GM08714 (cell line): ENCODE measurements around the gene FAM13A.
"Not testable (repeated sequence)": the region's sequence is repeated elsewhere in the genome, so short reads cannot be mapped to it uniquely, and the experiment has no call there.

Experiments used
- H3K4me3 ChIP-seq: fragments of 200-500 bp; sonication (Bioruptor generic); 2 replicates; pipeline ENCODE4 v1.5.1; 2014; ENCODE audit warnings: mild to moderate bottlenecking, low read length, inconsistent platforms
- ZNF274 ChIP-seq: IDR thresholded peaks from 2 replicates; pipeline ENCODE4 v1.6.1; 2012; ENCODE audit warnings: mild to moderate bottlenecking, low read depth, low read length

Gene FAM13A

DNA sequence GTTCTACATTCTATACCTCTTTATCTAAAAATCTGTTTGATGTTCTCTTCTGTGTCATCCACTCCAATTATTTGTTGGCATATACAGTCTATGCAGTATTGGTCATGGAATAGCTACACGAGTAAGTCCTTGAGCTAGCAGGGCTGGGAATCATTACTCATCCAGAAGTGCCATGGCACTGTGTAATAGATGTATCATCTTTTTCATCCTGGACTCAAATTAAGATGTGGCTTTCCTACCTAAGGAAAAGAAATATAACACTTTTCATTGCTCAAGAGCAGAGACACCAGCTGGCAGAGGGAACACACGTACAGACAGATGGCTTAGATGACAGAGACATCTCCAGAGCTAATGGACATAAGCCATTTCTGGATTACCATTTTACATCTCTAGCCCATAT is 159.8 kb downstream of the FAM13A start:
- TF ChIP-seq ZNF274 = no peak
- H3K4me3 ChIP-seq = no peak overlapping the region

GRCh38 chr4:88893961-88894360 is 163.0 kb downstream of the FAM13A start:
- TF ChIP-seq ZNF274 = no peak
- no peak overlapping the region for H3K4me3 ChIP-seq

DNA sequence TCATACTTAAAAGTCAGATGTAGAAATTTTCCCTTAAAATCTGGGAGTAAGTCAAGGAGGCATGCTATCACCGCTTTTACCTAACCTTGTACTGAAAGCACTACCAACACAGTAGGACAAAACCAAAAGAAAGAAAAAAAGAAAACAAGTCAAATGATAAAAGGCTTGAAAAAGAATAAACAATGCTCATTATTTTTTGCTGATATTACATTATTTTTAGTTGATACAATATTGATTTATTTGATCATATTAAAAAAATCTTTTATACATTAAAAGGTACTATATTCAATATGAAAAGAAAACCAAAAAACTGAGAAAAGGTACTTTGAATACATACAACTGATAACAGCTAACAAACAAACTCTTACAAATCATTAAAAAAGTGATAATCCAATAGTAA is 164.3 kb downstream of the FAM13A start:
- H3K4me3 ChIP-seq = no peak overlapping the region
- TF ChIP-seq ZNF274 = no peak

DNA sequence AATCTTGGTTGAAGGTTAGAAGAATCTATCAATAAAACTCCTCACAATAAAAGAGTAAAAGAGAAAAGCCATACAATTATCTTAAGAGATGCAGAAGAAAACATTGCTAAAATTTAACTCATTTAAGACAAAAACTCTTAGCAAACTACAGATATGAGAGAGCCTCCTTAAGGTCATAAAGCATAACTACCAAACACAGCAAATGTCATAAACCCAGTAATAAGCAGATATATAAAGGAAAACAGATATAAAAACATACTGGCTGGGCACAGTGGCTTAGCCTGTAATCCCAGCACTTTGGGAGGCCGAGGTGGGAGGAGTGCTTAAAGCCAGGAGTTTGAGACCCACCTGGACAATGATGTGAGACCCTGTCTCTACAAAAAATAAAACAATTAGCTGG is 165.3 kb downstream of the FAM13A start:
- no peak overlapping the region for H3K4me3 ChIP-seq

DNA sequence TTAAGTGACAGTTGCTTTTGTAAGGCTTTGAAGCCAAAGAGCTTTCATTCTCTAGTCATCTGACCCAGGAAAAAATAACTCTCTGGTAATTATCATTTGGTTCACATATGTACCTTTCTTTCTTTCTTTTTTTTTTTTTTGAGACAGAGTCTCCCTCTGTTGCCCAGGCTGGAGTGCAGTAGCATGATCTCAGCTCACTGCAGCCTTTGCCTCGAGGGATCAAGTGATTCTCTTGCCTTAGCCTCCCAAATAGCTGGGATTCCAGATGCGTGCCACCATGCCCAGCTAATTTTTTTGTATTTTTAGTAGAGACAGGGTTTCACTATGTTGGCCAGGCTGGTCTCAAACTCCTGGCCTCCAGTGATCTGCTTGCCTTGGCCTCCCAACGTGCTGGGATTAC is 169.6 kb downstream of the FAM13A start:
- H3K4me3 ChIP-seq = not testable (repeated sequence)

More for the DNA sequence above, 165.3 kb downstream of the FAM13A start:
- no peak for TF ChIP-seq ZNF274

DNA sequence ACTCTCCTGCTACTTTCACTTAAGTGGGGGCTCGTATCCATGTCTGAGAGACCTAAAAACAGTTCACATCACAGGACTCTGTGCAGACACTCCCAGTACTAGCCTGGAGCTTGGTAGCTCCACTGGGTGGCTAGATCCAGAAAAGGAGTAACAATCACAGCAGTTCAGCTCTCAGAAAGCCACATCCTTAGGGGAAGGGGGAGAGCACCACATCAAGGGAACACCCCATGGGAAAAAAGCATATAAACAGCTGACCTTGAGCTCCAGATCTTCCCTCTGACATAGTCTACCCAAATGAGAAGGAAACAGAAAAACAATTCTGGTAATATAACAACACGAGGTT is 175.8 kb downstream of the FAM13A start:
- no peak for TF ChIP-seq ZNF274

GRCh38 chr4:88880501-88881226 is 176.3 kb downstream of the FAM13A start:
- H3K4me3 ChIP-seq = no peak overlapping the region

More for the DNA sequence above, 175.8 kb downstream of the FAM13A start:
- H3K4me3 ChIP-seq = no peak overlapping the region

DNA sequence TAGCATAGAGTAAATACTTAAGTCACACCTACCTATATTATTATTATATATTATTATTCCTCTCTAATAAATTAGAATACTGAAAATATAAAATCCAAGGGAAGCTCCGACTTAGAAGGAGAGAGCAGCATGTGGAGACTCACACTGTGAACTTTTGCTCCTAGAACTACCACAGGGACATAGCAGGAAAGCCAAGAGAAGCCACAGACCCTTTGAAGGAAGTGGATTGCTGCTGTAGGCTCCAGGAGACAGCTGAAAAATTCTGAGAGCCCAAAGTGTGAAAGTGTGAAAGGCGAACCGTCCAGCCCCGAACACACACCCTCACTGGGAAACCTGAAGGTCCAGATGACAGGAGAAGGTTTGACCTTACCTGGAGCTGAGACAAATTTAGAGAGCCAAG is 177.0 kb downstream of the FAM13A start:
- no peak for TF ChIP-seq ZNF274
- H3K4me3 ChIP-seq = no peak overlapping the region

More at GRCh38 chr4:88880501-88881226, 176.3 kb downstream of the FAM13A start:
- no peak for TF ChIP-seq ZNF274

GRCh38 chr4:88878642-88879041 is 178.3 kb downstream of the FAM13A start:
- H3K4me3 ChIP-seq = no peak overlapping the region
- TF ChIP-seq ZNF274 = no peak

- no peak for TF ChIP-seq ZNF274
- H3K4me3 ChIP-seq = no peak overlapping the region
Observed at GRCh38 chr4:88870428-88870827, 186.6 kb downstream of the FAM13A start.

- TF ChIP-seq ZNF274 = no peak
- no peak overlapping the region for H3K4me3 ChIP-seq
Observed at GRCh38 chr4:88868510-88868909, 188.5 kb downstream of the FAM13A start.

DNA sequence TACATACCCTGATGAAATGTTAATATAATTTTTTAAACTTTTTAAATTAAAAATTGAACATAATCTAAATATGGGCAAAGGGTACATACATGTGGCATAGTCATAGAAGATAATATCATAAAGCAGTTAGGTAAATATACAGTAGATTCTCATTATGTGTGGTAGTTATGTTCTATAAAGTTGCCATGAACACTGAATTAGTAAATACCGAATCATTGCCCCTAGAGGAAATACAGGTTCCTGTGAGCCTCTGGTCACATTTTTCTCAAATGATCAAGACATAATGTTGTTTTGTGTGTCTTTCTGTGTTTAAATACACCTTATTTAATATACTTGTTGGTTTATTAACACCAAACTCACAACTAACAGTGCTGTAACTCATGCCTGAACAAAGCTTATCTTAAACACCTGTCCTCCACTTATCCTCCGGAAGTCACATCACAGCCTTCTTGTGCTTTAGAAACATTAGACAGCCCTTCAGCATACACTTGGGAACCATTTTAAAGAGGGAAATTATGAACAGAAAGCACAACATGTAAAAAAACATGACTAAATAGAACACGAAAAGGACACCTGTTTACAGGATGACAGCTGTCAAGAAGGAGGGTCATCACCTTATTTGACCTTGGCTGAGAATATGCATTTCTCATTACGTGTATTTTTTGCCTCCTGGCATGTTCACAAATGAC is 190.0 kb downstream of the FAM13A start:
- TF ChIP-seq ZNF274 = no peak
- no peak overlapping the region for H3K4me3 ChIP-seq

DNA sequence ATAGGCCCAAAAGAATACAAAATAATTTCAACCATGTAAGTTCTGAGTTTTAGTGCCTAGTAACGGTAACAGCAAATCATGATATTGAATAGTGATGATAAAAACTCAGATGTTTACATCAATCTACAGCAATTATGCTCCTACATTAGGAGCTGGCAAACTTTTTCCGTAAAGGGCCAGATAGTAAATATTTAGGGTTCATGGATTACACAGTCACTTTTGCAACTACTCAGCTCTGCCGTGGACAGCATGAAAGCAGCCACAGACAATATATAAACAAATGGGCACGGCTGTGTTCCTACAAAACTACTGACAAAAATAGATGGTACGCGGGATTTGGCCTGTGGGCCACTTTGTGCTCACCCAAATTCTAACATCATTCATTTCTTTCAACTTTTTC is 191.5 kb downstream of the FAM13A start:
- H3K4me3 ChIP-seq = no peak overlapping the region
- TF ChIP-seq ZNF274 = no peak

GRCh38 chr4:88865046-88865445 is 191.9 kb downstream of the FAM13A start:
- TF ChIP-seq ZNF274 = no peak
- no peak overlapping the region for H3K4me3 ChIP-seq

- no peak for TF ChIP-seq ZNF274
- H3K4me3 ChIP-seq = no peak overlapping the region
Observed at GRCh38 chr4:88860586-88860985, 196.4 kb downstream of the FAM13A start.

DNA sequence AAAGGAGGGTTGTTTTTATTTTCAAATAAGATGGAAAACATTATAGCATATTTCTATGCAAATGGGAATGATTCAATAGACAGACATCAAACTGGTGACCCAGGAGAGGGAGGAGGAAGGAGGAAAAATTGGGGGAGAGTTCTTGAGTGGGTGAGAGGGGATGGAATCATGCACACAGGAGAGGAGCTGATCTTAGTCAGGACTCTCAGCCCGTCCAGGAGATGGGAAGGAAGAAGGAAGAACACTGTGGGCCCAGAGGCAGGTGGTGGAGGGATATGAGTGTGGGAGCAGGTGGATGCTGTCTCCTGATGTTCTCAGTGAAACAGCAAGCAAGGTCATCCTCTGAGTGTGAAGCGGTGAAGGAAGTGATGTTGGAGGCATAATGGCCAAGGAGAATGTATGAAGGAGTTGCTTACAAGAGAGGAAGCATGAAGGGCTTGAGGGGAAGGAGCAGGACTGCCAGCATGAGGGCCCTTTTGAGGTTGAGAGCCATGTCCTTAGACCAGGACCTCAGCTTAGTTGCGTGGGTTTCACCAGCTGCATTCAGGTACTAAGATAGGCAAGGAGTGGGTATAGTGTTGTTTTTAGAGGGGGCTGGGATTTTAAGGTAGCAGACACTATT is 197.7 kb downstream of the FAM13A start:
- TF ChIP-seq ZNF274 = no peak
- H3K4me3 ChIP-seq = no peak overlapping the region
